Stimulated activated CD4-positive, alpha-beta T cell treated with anti-CD3 and anti-CD28 coated beads, Interleukin-2, amount 100 ng/mL, for 4 hours (primary cell): Measurements from ENCODE around the gene ASAP3.
A peak's percentile ranks its signal among the peaks of the same experiment; 100 is the strongest.

ENCODE experiments used
- DNase-seq: peaks from one replicate; pipeline ENCODE4 v3.0.0-alpha.2; 2020; ENCODE audit warnings: low read depth

The ASAP3 gene

GRCh38 chr1:23422941-23423340 lies 61.0 kb downstream of the ASAP3 start:
- DNase-seq = no peak

GRCh38 chr1:23422241-23422877 lies 61.6 kb downstream of the ASAP3 start:
- peak; percentile 26 for DNase-seq

GRCh38 chr1:23421753-23422240 lies 62.2 kb downstream of the ASAP3 start:
- no peak for DNase-seq

- DNase-seq = no peak
Observed at GRCh38 chr1:23421343-23421742, 62.6 kb downstream of the ASAP3 start.

- no peak for DNase-seq
Observed at GRCh38 chr1:23420778-23421177, 63.2 kb downstream of the ASAP3 start.

- DNase-seq = no peak
Observed at GRCh38 chr1:23419180-23419579, 64.8 kb downstream of the ASAP3 start.

GRCh38 chr1:23417570-23417969 lies 66.4 kb downstream of the ASAP3 start:
- DNase-seq = no peak

GRCh38 chr1:23416964-23417363 lies 67.0 kb downstream of the ASAP3 start:
- DNase-seq = no peak

- DNase-seq = no peak
Observed at GRCh38 chr1:23408797-23409290, 75.1 kb downstream of the ASAP3 start.

GRCh38 chr1:23407016-23407630 lies 76.9 kb downstream of the ASAP3 start:
- no peak for DNase-seq

- DNase-seq = no peak
Observed at GRCh38 chr1:23405946-23406345, 78.0 kb downstream of the ASAP3 start.

- DNase-seq = peak; percentile 69
Observed at GRCh38 chr1:23403735-23404486, 80.1 kb downstream of the ASAP3 start.

GRCh38 chr1:23403355-23403734 lies 80.6 kb downstream of the ASAP3 start:
- no peak for DNase-seq

GRCh38 chr1:23403038-23403336 lies 81.0 kb downstream of the ASAP3 start:
- no peak for DNase-seq

- DNase-seq = no peak
Observed at GRCh38 chr1:23402286-23403037, 81.5 kb downstream of the ASAP3 start.

GRCh38 chr1:23401313-23401712 lies 82.7 kb downstream of the ASAP3 start:
- no peak for DNase-seq

- DNase-seq = no peak
Observed at GRCh38 chr1:23400324-23401114, 83.5 kb downstream of the ASAP3 start.

GRCh38 chr1:23399229-23399628 lies 84.8 kb downstream of the ASAP3 start:
- no peak for DNase-seq

GRCh38 chr1:23397908-23398307 lies 86.1 kb downstream of the ASAP3 start:
- no peak for DNase-seq

- no peak for DNase-seq
Observed at GRCh38 chr1:23396380-23396779, 87.6 kb downstream of the ASAP3 start.

GRCh38 chr1:23395849-23396248 lies 88.1 kb downstream of the ASAP3 start:
- no peak for DNase-seq
